Endothelial cell of umbilical vein (primary cell): ENCODE data around the gene CCDC102B.

Source experiments
- EZH2 ChIP-seq: IDR thresholded peaks from 2 replicates; pipeline ENCODE4 v1.6.1; 2012; ENCODE audit warnings: borderline replicate concordance, low read depth, mild to moderate bottlenecking, moderate library complexity, low read length, inconsistent platforms; ENCODE audit not compliant: severe bottlenecking
- FOS ChIP-seq: IDR thresholded peaks from 2 replicates; pipeline ENCODE4 v1.6.1; 2011; ENCODE audit warnings: mild to moderate bottlenecking, low read length, moderate library complexity, borderline replicate concordance; ENCODE audit not compliant: insufficient read depth
- GATA2 ChIP-seq: IDR thresholded peaks from 2 replicates; pipeline ENCODE4 v1.7.0; 2011; ENCODE audit warnings: low read depth, mild to moderate bottlenecking, moderate library complexity, mixed read lengths, low read length; ENCODE audit not compliant: insufficient read length, insufficient read depth
- JUN ChIP-seq: IDR thresholded peaks from 2 replicates; pipeline ENCODE4 v1.6.1; 2011; ENCODE audit warnings: borderline replicate concordance, low read depth; ENCODE audit not compliant: insufficient read length, insufficient read depth
- MYC ChIP-seq: IDR thresholded peaks from one replicate; pipeline ENCODE4 v1.6.1; 2011; ENCODE audit warnings: mild to moderate bottlenecking, low read depth, low read length
- POLR2A ChIP-seq: IDR thresholded peaks from 2 replicates; pipeline ENCODE4 v1.6.1; 2012; ENCODE audit warnings: low read depth, mild to moderate bottlenecking, control low read depth, low read length
- POLR2AphosphoS5 ChIP-seq: IDR thresholded peaks from 2 replicates; pipeline ENCODE4 v1.6.1; 2012; ENCODE audit warnings: low read depth, mild to moderate bottlenecking, control low read depth, low read length, moderate library complexity; ENCODE audit not compliant: insufficient read depth
- TF ChIP-seq, protein P1 (sequence below), 2 donors: IDR thresholded peaks; 1 replicate in 1 of 2; 2 replicates in 1 of 2; pipeline ENCODE4 v1.5.1; 2011; ENCODE audit warnings: low read length in 2 of 2, mild to moderate bottlenecking in 2 of 2, moderate library complexity in 2 of 2, control low read depth in 1 of 2, inconsistent platforms in 1 of 2, low read depth in 1 of 2; ENCODE audit not compliant: insufficient read depth in 1 of 2; ENCODE audit errors: extremely low read depth in 1 of 2

DNA sequence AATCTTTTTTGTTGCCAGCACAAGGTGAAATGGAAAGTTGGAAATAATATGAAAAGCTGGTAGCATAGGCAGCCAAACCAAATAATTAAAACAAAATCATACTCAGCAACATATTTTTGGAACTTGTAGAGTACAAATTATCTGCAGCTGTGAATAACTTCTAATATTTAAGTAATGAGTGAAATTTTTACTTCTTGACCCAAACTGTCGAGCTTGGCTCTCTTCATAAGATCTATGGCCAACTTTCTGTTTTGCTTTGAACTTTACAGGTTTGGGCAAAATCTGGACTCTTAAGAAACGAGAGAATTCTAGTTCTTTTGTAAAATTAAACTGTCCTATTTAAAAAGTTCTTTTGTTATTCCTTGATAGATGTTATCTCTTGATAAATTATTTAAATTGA, 25.6 kb upstream of the CCDC102B start:
- TF ChIP-seq POLR2A (no peak), POLR2AphosphoS5 (no peak), JUN (no peak), MYC (no peak), GATA2 (no peak), EZH2 (no peak), FOS (no peak)
- TF ChIP-seq, protein P1, sequence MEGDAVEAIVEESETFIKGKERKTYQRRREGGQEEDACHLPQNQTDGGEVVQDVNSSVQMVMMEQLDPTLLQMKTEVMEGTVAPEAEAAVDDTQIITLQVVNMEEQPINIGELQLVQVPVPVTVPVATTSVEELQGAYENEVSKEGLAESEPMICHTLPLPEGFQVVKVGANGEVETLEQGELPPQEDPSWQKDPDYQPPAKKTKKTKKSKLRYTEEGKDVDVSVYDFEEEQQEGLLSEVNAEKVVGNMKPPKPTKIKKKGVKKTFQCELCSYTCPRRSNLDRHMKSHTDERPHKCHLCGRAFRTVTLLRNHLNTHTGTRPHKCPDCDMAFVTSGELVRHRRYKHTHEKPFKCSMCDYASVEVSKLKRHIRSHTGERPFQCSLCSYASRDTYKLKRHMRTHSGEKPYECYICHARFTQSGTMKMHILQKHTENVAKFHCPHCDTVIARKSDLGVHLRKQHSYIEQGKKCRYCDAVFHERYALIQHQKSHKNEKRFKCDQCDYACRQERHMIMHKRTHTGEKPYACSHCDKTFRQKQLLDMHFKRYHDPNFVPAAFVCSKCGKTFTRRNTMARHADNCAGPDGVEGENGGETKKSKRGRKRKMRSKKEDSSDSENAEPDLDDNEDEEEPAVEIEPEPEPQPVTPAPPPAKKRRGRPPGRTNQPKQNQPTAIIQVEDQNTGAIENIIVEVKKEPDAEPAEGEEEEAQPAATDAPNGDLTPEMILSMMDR (IDR thresholded peaks at IDR 0.05; ENCODE audit: extremely low read depth in 1 of 2, insufficient read depth in 1 of 2, low read depth in 1 of 2, low read length in 2 of 2), result no peak
